Esophagus muscularis mucosa (tissue), 4 donors: ENCODE measurements around the gene GPC6. TPM values are rescaled to one million over a fixed set of nuclear protein-coding genes. Genes with fewer than 3 reads are reported as not detected.

Experiments used
- DNase-seq: peaks from one replicate; pipeline ENCODE4 v3.0.0-alpha.2; 2017; ENCODE audit errors: extremely low spot score
- H3K27ac ChIP-seq, 4 donors: fragments of 200-600 bp; sonication (generic); replicated peaks in 1 of 4; 1 replicate in 3 of 4; 2 replicates in 1 of 4; pipeline ENCODE4 v1.5.1; 2016 to 2019; ENCODE audit warnings: mild to moderate bottlenecking in 1 of 4
- H3K27me3 ChIP-seq, 4 donors: fragments of 200-600 bp; sonication (generic); one replicate each; pipeline versions ENCODE4 v1.5.1 to v1.6.0; 2016 to 2019
- H3K36me3 ChIP-seq, 4 donors: fragments of 200-600 bp; sonication (generic); one replicate each; pipeline ENCODE4 v1.5.1; 2016 to 2019
- H3K4me1 ChIP-seq, 4 donors: fragments of 200-600 bp; sonication (generic); one replicate each; pipeline ENCODE4 v1.5.1; 2016 to 2019
- H3K4me3 ChIP-seq, 4 donors: fragments of 200-600 bp; sonication (generic); 1 replicate in 2 of 4; 2 replicates in 2 of 4; pipeline ENCODE4 v1.5.1; 2016 to 2019; ENCODE audit warnings: mild to moderate bottlenecking in 4 of 4, moderate library complexity in 1 of 4
- H3K9me3 ChIP-seq, 4 donors: fragments of 200-600 bp; sonication (generic); 1 replicate in 3 of 4; 2 replicates in 1 of 4; pipeline ENCODE4 v1.5.1; 2016 to 2019
- EP300 ChIP-seq: sonication (generic); formaldehyde crosslinking; IDR thresholded peaks from one replicate; pipeline ENCODE4 v1.6.1; 2017; ENCODE audit warnings: antibody characterized with exemption
- POLR2A ChIP-seq: fragments of 450-650 bp; IDR thresholded peaks from one replicate; pipeline ENCODE4 v1.6.1; 2017; ENCODE audit warnings: antibody characterized with exemption, moderate library complexity, mild to moderate bottlenecking, low read depth
- POLR2AphosphoS5 ChIP-seq, 2 donors: sonication (generic); formaldehyde crosslinking; IDR thresholded peaks; one replicate each; pipeline ENCODE4 v1.6.1; 2017; ENCODE audit warnings: antibody characterized with exemption in 2 of 2
- WGBS: methylation state at CpG from one replicate; pipeline ENCODE4 v1.1.5; 2018; 5-methylcytosine and 5-hydroxymethylcytosine counted together
- intact Hi-C: fragments of 100-400 bp; cut with DNase I; formaldehyde crosslinking; loops from one replicate; pipeline ENCODE4 v1.15.1; 2023
- total RNA-seq, 4 donors: library from RNA; depleted of rRNA; stranded (reverse); fragments of >200 nt; gene quantifications; one replicate each; pipeline versions ENCODE4 v1.1.0 to v1.2.1, GENCODE V29; 2016
- TF ChIP-seq, protein P1 (sequence below), 3 experiments: fragments of 200-600 bp in 2 of 3; fragments of 450-650 bp in 1 of 3; sonication (generic) in 2 of 3; IDR thresholded peaks; one replicate each; pipeline ENCODE4 v1.5.1; 2017 to 2019; ENCODE audit warnings: antibody characterized with exemption in 3 of 3, mild to moderate bottlenecking in 2 of 3, moderate library complexity in 1 of 3

GPC6 gene
- total RNA-seq, 4 donors from 2014 or later = 6.5 to 17.2 (median 13.5) TPM

DNA sequence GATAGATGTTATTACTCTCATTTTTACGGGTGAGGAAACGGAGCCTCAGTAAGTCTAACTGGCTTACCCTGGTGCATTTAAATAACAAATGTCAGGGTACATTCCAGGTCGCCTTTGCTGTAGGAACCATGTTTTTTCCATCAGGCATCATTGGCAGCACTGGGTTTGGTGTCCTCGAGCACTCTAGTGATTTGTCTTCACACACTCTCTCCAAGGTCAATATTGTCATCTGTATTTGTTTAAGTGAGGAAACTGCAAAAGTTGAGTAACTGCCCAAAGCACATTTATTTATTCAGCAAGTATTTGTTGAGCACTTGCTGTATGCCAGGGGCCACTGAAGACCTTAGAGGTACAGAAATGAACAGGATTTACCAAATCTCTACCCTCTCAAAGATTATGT, 1174.3 kb downstream of the GPC6 start:
- no peaks in the 10 kb centered on the region for H3K9me3 ChIP-seq
- no peak overlapping the region for H3K27ac ChIP-seq
- H3K36me3 ChIP-seq = no peaks in the 10 kb centered on the region
- WGBS = 89% methylated on average over 4 of the region's 4 CpGs
- TF ChIP-seq EP300 = no peak
- no peak for TF ChIP-seq POLR2A
- no peak for TF ChIP-seq POLR2AphosphoS5 (IDR thresholded peaks at IDR 0.05)
- TF ChIP-seq, protein P1, sequence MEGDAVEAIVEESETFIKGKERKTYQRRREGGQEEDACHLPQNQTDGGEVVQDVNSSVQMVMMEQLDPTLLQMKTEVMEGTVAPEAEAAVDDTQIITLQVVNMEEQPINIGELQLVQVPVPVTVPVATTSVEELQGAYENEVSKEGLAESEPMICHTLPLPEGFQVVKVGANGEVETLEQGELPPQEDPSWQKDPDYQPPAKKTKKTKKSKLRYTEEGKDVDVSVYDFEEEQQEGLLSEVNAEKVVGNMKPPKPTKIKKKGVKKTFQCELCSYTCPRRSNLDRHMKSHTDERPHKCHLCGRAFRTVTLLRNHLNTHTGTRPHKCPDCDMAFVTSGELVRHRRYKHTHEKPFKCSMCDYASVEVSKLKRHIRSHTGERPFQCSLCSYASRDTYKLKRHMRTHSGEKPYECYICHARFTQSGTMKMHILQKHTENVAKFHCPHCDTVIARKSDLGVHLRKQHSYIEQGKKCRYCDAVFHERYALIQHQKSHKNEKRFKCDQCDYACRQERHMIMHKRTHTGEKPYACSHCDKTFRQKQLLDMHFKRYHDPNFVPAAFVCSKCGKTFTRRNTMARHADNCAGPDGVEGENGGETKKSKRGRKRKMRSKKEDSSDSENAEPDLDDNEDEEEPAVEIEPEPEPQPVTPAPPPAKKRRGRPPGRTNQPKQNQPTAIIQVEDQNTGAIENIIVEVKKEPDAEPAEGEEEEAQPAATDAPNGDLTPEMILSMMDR (IDR thresholded peaks at IDR 0.05) = no peak
- intact Hi-C loops = no loop called here
- no peaks in the 10 kb centered on the region for H3K27me3 ChIP-seq
- no peak overlapping the region for H3K4me3 ChIP-seq
- no peak for DNase-seq
- H3K4me1 ChIP-seq = no peaks in the 10 kb centered on the region

DNA sequence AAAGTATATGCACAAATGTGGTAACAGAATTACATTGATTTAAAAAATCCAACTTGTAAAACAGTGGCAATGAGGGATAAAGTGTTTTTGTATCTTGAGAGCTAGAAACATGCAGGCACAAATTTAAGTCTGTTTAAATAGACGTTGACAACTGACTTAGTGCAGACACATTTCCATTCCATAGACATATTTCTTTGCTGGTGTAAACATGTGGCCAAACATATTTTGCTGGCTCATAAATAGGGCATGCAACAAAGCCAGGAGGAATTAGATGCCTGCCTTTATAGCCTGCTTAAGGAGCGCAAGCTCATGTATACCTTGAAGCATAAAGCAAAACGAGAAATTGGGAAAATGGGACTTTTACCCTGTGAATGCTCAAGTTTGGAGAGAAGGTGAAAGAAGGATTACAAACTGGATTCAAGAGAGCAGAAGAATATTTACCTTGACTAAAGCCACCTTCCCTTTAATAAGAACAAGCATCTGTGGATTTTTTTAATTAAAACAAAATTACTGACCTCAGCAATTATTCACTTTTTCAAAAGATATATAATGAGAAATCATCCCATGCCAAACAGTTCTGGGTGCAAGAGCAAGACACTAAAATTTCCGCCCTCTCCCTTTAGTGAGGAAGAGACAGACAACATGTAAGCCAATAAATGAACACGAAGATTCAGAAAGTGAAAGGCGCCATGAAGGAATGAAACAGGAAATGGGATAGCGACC, 1181.9 kb downstream of the GPC6 start:
- DNase-seq = no peak
- no peaks in the 10 kb centered on the region for H3K9me3 ChIP-seq
- H3K27me3 ChIP-seq = no peaks in the 10 kb centered on the region
- no peaks in the 10 kb centered on the region for H3K36me3 ChIP-seq
- intact Hi-C loops = no loop called here
- no peak overlapping the region for H3K27ac ChIP-seq
- no peak overlapping the region for H3K4me3 ChIP-seq
- TF ChIP-seq POLR2AphosphoS5 (IDR thresholded peaks at IDR 0.05) (no peak), EP300 (no peak), POLR2A (no peak)
- TF ChIP-seq, protein P1 (IDR thresholded peaks at IDR 0.05) = no peak
- WGBS = 77% methylated on average over 7 of the region's 7 CpGs
- H3K4me1 ChIP-seq = no peaks in the 10 kb centered on the region

DNA sequence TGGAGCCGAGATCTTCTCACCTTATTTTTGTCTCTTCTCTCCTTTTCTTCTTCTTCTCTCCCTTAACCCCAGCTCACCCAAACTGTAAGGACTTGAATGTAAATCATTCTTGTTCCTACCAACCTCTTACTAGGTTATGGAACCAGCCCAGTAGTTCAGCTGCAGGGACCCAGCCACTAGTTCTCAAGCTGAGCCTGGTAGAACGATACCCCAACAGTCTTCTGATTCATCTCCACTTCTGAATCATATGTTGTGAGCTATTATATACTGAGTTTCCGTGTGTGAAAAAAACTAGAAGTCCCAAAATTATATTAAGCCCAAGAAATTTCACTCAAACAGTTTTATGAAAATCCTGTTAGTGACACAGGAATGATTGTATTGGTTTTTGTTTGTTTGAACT, 1185.1 kb downstream of the GPC6 start:
- peaks cover 0 to 10% (median 0%) of the 10 kb centered on the region in 4 donors for H3K27me3 ChIP-seq
- 71% methylated on average over 3 of the region's 3 CpGs for whole genome bisulfite sequencing
- DNase-seq = no peak
- peaks cover 0 to 4% (median 0%) of the 10 kb centered on the region in 4 donors for H3K4me1 ChIP-seq
- intact Hi-C loops = no loop called here
- no peak for TF ChIP-seq POLR2AphosphoS5 (IDR thresholded peaks at IDR 0.05)
- TF ChIP-seq POLR2A = no peak
- TF ChIP-seq EP300 = no peak
- TF ChIP-seq, protein P1 (IDR thresholded peaks at IDR 0.05) = no peak
- no peaks in the 10 kb centered on the region for H3K9me3 ChIP-seq
- H3K36me3 ChIP-seq = no peaks in the 10 kb centered on the region
- no peak overlapping the region for H3K27ac ChIP-seq
- no peak overlapping the region for H3K4me3 ChIP-seq

DNA sequence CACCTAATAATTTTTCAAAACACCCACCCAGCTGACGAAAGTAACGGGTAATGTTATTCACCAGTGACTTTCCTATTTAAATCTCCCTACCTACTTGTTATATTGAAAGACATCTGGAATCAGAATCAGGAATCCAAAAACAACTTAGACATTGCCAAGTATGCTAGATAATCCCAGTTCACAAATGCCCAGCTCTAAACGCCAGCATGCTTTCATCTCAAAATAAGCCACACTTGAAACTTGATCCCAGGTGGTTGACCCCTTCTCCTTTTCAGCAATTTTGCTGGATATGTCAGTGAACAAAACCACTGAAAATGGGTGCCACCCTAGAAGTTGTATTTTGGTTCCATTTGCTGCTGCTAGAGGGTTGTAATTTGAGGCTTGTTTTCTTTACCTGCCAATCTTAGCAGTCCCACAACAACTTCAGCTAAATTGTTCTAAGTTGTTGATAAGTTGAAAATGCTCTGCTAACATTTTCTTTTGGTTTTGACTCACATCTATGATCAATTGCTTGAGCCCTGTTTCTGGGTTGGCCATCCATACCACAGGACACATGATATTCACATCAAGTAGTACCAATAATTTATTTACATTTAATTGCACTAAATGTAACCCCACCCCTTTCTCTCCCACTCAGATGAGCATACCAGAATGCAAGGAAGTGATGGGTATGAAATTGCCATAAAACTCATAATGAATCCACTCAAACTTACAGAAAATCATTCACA, 1186.4 kb downstream of the GPC6 start:
- TF ChIP-seq, protein P1 (IDR thresholded peaks at IDR 0.05) = no peak
- no peak for TF ChIP-seq POLR2A
- TF ChIP-seq POLR2AphosphoS5 (IDR thresholded peaks at IDR 0.05) = no peak
- no peak for TF ChIP-seq EP300
- Histone ChIP-seq H3K27me3 (peaks cover 0 to 10% (median 0%) of the 10 kb centered on the region in 4 donors), H3K36me3 (no peaks in the 10 kb centered on the region), H3K27ac (no peak overlapping the region), H3K4me3 (no peak overlapping the region), H3K4me1 (peaks cover 0 to 4% (median 0%) of the 10 kb centered on the region in 4 donors), H3K9me3 (no peaks in the 10 kb centered on the region)
- no peak for DNase-seq
- intact Hi-C loops = no loop called here
- 54% methylated on average over 3 of the region's 3 CpGs for WGBS
